GM23338 (cell line): Measurements from ENCODE around the gene DOCK4.

ENCODE experiments used
- CREB1 ChIP-seq: fragments of 250-450 bp; sonication (Bioruptor Pico); IDR thresholded peaks from 2 replicates; pipeline ENCODE4 v1.5.0; 2020; ENCODE audit warnings: low read depth, mild to moderate bottlenecking, moderate library complexity
- CTCF ChIP-seq, 2 experiments: fragments of 200-600 bp in 1 of 2; sonication (generic) in 1 of 2; conservative IDR thresholded peaks; 2 replicates each; pipeline versions ENCODE4 v1.5.1 to v1.6.1; 2016 to 2017; ENCODE audit warnings: antibody characterized with exemption in 2 of 2, low read depth in 2 of 2, mild to moderate bottlenecking in 2 of 2, moderate library complexity in 1 of 2
- EZH2phosphoT487 ChIP-seq: fragments of 200-600 bp; sonication (generic); IDR thresholded peaks from one replicate; pipeline ENCODE4 v1.8.1; 2018; ENCODE audit warnings: antibody characterized with exemption; ENCODE audit not compliant: unreplicated experiment
- STAT1 ChIP-seq: IDR thresholded peaks from one replicate; pipeline ENCODE4 v1.6.1; 2016; ENCODE audit warnings: antibody characterized with exemption; ENCODE audit not compliant: unreplicated experiment
- ZNF462 ChIP-seq: fragments of 250-450 bp; sonication (Bioruptor Pico); IDR thresholded peaks from 2 replicates; pipeline ENCODE4 v1.5.0; 2020; ENCODE audit warnings: mild to moderate bottlenecking, moderate library complexity

GRCh38 chr7:111789048-111789320 is 417.2 kb downstream of the DOCK4 start:
- no peak for TF ChIP-seq CTCF (conservative IDR thresholded peaks at IDR 0.05; ENCODE audit: low read depth in 2 of 2)
- TF ChIP-seq ZNF462: no peak
- no peak for TF ChIP-seq STAT1
- TF ChIP-seq EZH2phosphoT487: no peak
- no peak for TF ChIP-seq CREB1
